Urinary bladder (tissue), 4 donors: ENCODE results near the gene ALDH1A2. TPM values are rescaled to one million over a fixed set of nuclear protein-coding genes. Genes with fewer than 3 reads are reported as not detected.
"Not testable (repeated sequence)": the region's sequence is repeated elsewhere in the genome, so short reads cannot be mapped to it uniquely, and the experiment has no call there.

Experiments used
- DNase-seq: peaks from one replicate; pipeline ENCODE4 v3.0.0-alpha.2; 2015; ENCODE audit errors: extremely low spot score
- H3K27ac ChIP-seq: one replicate; pipeline ENCODE4 v1.5.1; 2013; ENCODE audit warnings: low read depth, mild to moderate bottlenecking, moderate library complexity
- H3K36me3 ChIP-seq: one replicate; pipeline ENCODE4 v1.6.1; 2013; ENCODE audit warnings: mild to moderate bottlenecking, moderate library complexity; ENCODE audit not compliant: insufficient read depth
- H3K4me1 ChIP-seq: one replicate; pipeline ENCODE4 v1.6.1; 2013; ENCODE audit warnings: mild to moderate bottlenecking, moderate library complexity; ENCODE audit not compliant: insufficient read depth
- H3K4me3 ChIP-seq: one replicate; pipeline ENCODE4 v1.5.1; 2013; ENCODE audit warnings: low read depth, low read length
- whole genome bisulfite sequencing: extraction: QIAGEN DNeasy Blood & Tissue Kit; methylation state at CpG from one replicate; pipeline ENCODE4 v1.1.7; 2013; 5-methylcytosine and 5-hydroxymethylcytosine counted together
- polyA plus RNA-seq: library from polyadenylated mRNA; stranded (reverse); fragments of 200-250 nt; gene quantifications from one replicate; pipeline ENCODE4 v1.2.3, GENCODE V29; 2013
- total RNA-seq: library from RNA; depleted of rRNA; stranded (reverse); fragments of >200 nt; gene quantifications from one replicate; pipeline ENCODE4 v1.2.3, GENCODE V29; 2014
- donor health status: healthy with polysubstance abuse.
- donor health status: healthy.

The ALDH1A2 gene
- total and polyA plus RNA-seq, 2 donors, result 3.6 to 36.0 TPM

- 58% methylated on average over 5 of the region's 5 CpGs for WGBS
- DNase-seq, result no peak
- H3K4me1 ChIP-seq, result no peaks in the 10 kb centered on the region
- H3K36me3 ChIP-seq, result no peaks in the 10 kb centered on the region
- H3K27ac ChIP-seq, result no peak overlapping the region
- H3K4me3 ChIP-seq, result no peak overlapping the region
Observed at GRCh38 chr15:58019503-58020376, 45.8 kb downstream of the ALDH1A2 start.

- no peak for DNase-seq
- H3K36me3 ChIP-seq, result no peaks in the 10 kb centered on the region
- WGBS, result 97% methylated on average over 1 of the region's 1 CpG
- H3K4me3 ChIP-seq, result no peak overlapping the region
- no peaks in the 10 kb centered on the region for H3K4me1 ChIP-seq
- H3K27ac ChIP-seq, result no peak overlapping the region
Observed at GRCh38 chr15:58017869-58018268, 47.6 kb downstream of the ALDH1A2 start.

GRCh38 chr15:58016581-58017175 lies 48.8 kb downstream of the ALDH1A2 start:
- H3K4me1 ChIP-seq, result no peaks in the 10 kb centered on the region
- H3K27ac ChIP-seq, result no peak overlapping the region
- 46% methylated on average over 2 of the region's 2 CpGs for WGBS
- no peak for DNase-seq
- no peak overlapping the region for H3K4me3 ChIP-seq
- H3K36me3 ChIP-seq, result no peaks in the 10 kb centered on the region

GRCh38 chr15:58015565-58015964 lies 49.9 kb downstream of the ALDH1A2 start:
- 64% methylated on average over 1 of the region's 1 CpG for WGBS
- DNase-seq, result no peak
- H3K36me3 ChIP-seq, result no peaks in the 10 kb centered on the region
- H3K27ac ChIP-seq, result no peak overlapping the region
- H3K4me1 ChIP-seq, result no peaks in the 10 kb centered on the region
- no peak overlapping the region for H3K4me3 ChIP-seq

- no peak overlapping the region for H3K27ac ChIP-seq
- DNase-seq, result no peak
- WGBS, result 94% methylated on average over 1 of the region's 1 CpG
- H3K4me1 ChIP-seq, result no peaks in the 10 kb centered on the region
- no peaks in the 10 kb centered on the region for H3K36me3 ChIP-seq
- H3K4me3 ChIP-seq, result no peak overlapping the region
Observed at GRCh38 chr15:58014470-58014869, 51.0 kb downstream of the ALDH1A2 start.

GRCh38 chr15:58014040-58014439 lies 51.5 kb downstream of the ALDH1A2 start:
- Histone ChIP-seq H3K27ac (no peak overlapping the region), H3K36me3 (no peaks in the 10 kb centered on the region), H3K4me1 (no peaks in the 10 kb centered on the region), H3K4me3 (no peak overlapping the region)
- WGBS, result 60% methylated on average over 4 of the region's 4 CpGs
- no peak for DNase-seq

- Histone ChIP-seq H3K4me3 (no peak overlapping the region), H3K4me1 (no peaks in the 10 kb centered on the region), H3K27ac (no peak overlapping the region), H3K36me3 (no peaks in the 10 kb centered on the region)
- no peak for DNase-seq
- WGBS, result 54% methylated on average over 2 of the region's 2 CpGs
Observed at GRCh38 chr15:58010983-58011382, 54.5 kb downstream of the ALDH1A2 start.

- Histone ChIP-seq H3K36me3 (no peaks in the 10 kb centered on the region), H3K4me1 (no peaks in the 10 kb centered on the region), H3K27ac (no peak overlapping the region), H3K4me3 (no peak overlapping the region)
- WGBS, result 92% methylated on average over 3 of the region's 3 CpGs
- DNase-seq, result no peak
Observed at GRCh38 chr15:58003810-58004209, 61.7 kb downstream of the ALDH1A2 start.

- WGBS, result 43% methylated on average over 6 of the region's 6 CpGs
- Histone ChIP-seq H3K27ac (no peak overlapping the region), H3K4me3 (no peak overlapping the region), H3K36me3 (no peaks in the 10 kb centered on the region), H3K4me1 (no peaks in the 10 kb centered on the region)
- DNase-seq, result no peak
Observed at GRCh38 chr15:58002338-58003126, 63.0 kb downstream of the ALDH1A2 start.

GRCh38 chr15:57999699-58000098 lies 65.8 kb downstream of the ALDH1A2 start:
- not testable (repeated sequence) for H3K27ac ChIP-seq, H3K4me1 ChIP-seq, H3K36me3 ChIP-seq, H3K4me3 ChIP-seq, DNase-seq
- WGBS, result 88% methylated on average over 2 of the region's 2 CpGs

GRCh38 chr15:57996561-57996960 lies 69.0 kb downstream of the ALDH1A2 start:
- no peaks in the 10 kb centered on the region for H3K4me1 ChIP-seq
- WGBS, result 84% methylated on average over 1 of the region's 1 CpG
- no peak overlapping the region for H3K4me3 ChIP-seq
- no peaks in the 10 kb centered on the region for H3K36me3 ChIP-seq
- no peak for DNase-seq
- no peak overlapping the region for H3K27ac ChIP-seq

- no peaks in the 10 kb centered on the region for H3K4me1 ChIP-seq
- H3K36me3 ChIP-seq, result no peaks in the 10 kb centered on the region
- no peak overlapping the region for H3K4me3 ChIP-seq
- no peak overlapping the region for H3K27ac ChIP-seq
- no peak for DNase-seq
- 33% methylated on average over 3 of the region's 3 CpGs for whole genome bisulfite sequencing
Observed at GRCh38 chr15:57994221-57995049, 71.1 kb downstream of the ALDH1A2 start.
